Brain microvascular endothelial cell (primary cell): Measurements from ENCODE around the gene KIAA1217.

Experiments used
- DNase-seq: peaks from one replicate; pipeline ENCODE4 v3.0.0-alpha.2; 2020
- H3K27ac ChIP-seq: fragments of 250-450 bp; sonication (Bioruptor Pico); 2 replicates; pipeline ENCODE4 v1.5.1; 2020; ENCODE audit warnings: mild to moderate bottlenecking, moderate library complexity
- H3K27me3 ChIP-seq: fragments of 250-450 bp; sonication (Bioruptor Pico); replicated peaks from 2 replicates; pipeline ENCODE4 v1.5.1; 2020; ENCODE audit warnings: mild to moderate bottlenecking
- H3K36me3 ChIP-seq: fragments of 250-450 bp; sonication (Bioruptor Pico); replicated peaks from 2 replicates; pipeline ENCODE4 v1.5.1; 2020; ENCODE audit warnings: mild to moderate bottlenecking
- H3K4me3 ChIP-seq: 2 replicates; pipeline ENCODE4 v1.5.1; 2011; ENCODE audit warnings: low read depth, mild to moderate bottlenecking, control low read depth, low read length, moderate library complexity
- in situ Hi-C: cut with HindIII; loops from 2 replicates; pipeline ENCODE4 v1.10.0; 2017; ENCODE audit warnings: low sequenced_read_pairs, low pct_ligation_motif_present
- TF ChIP-seq, protein P1 (sequence below): IDR thresholded peaks from 2 replicates; pipeline ENCODE4 v1.5.1; 2011; ENCODE audit warnings: low read depth, mild to moderate bottlenecking, moderate library complexity, low read length, control low read depth, inconsistent platforms; ENCODE audit errors: missing control alignments

KIAA1217 gene

DNA sequence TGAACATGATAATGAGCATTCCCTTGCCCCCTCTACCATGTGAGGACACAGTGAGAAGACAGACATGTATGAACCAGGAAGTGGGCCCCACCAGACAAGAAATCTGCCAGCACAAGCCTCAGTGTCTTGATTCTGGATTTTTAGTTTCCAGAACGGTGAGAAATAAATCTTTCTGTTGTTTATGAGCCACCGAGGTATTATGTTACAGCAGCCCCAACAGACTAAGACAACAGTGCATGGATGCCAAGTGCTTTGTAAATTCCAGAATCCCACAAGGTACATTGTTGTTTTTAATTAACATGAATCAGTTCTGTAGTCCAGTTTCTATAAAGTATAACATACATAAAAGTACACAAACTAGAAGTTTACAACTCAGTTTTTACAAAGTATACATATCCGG lies 352.5 kb downstream of the KIAA1217 start:
- in situ Hi-C loops, result no loop called here

GRCh38 chr10:24568042-24568441 lies 359.1 kb downstream of the KIAA1217 start:
- TF ChIP-seq, protein P1, sequence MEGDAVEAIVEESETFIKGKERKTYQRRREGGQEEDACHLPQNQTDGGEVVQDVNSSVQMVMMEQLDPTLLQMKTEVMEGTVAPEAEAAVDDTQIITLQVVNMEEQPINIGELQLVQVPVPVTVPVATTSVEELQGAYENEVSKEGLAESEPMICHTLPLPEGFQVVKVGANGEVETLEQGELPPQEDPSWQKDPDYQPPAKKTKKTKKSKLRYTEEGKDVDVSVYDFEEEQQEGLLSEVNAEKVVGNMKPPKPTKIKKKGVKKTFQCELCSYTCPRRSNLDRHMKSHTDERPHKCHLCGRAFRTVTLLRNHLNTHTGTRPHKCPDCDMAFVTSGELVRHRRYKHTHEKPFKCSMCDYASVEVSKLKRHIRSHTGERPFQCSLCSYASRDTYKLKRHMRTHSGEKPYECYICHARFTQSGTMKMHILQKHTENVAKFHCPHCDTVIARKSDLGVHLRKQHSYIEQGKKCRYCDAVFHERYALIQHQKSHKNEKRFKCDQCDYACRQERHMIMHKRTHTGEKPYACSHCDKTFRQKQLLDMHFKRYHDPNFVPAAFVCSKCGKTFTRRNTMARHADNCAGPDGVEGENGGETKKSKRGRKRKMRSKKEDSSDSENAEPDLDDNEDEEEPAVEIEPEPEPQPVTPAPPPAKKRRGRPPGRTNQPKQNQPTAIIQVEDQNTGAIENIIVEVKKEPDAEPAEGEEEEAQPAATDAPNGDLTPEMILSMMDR, result no peak
- no peak overlapping the region for H3K27ac ChIP-seq
- H3K27me3 ChIP-seq, result no peaks in the 10 kb centered on the region
- H3K36me3 ChIP-seq, result no peaks in the 10 kb centered on the region
- in situ Hi-C loops, result no loop called here
- no peak for DNase-seq
- H3K4me3 ChIP-seq, result no peak overlapping the region

More for the DNA sequence above, 352.5 kb downstream of the KIAA1217 start:
- Histone ChIP-seq H3K4me3 (no peak overlapping the region), H3K27ac (no peak overlapping the region), H3K27me3 (no peaks in the 10 kb centered on the region), H3K36me3 (no peaks in the 10 kb centered on the region)
- no peak for DNase-seq
- TF ChIP-seq, protein P1, result no peak

DNA sequence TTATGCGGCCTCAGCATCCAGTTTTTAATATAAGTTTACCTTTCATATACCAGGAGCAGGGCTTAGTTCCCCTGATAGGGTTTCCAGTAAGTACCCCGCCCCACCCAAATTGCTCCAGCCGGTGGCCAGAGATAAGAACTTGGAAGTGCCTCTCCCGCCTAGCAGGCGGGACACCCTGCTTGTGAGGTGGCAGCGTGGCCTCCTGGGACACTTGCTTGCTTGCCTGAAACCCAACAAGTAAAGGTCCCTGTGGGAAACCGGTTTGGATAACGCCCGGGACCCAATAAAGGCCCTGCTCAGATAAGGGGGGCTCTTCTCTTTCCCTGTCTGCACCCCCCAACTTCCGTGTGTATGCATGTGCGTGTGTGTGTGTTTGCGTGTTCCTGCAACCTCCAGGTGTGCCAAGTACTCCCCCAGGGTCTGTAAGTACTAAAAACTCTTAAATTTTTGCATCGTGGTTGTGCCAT lies 360.4 kb downstream of the KIAA1217 start:
- no peaks in the 10 kb centered on the region for H3K27me3 ChIP-seq
- H3K4me3 ChIP-seq, result no peak overlapping the region
- in situ Hi-C loops, result no loop called here
- H3K36me3 ChIP-seq, result no peaks in the 10 kb centered on the region
- DNase-seq, result no peak
- H3K27ac ChIP-seq, result no peak overlapping the region
- TF ChIP-seq, protein P1, result no peak

- Histone ChIP-seq H3K27me3 (no peaks in the 10 kb centered on the region), H3K4me3 (no peak overlapping the region), H3K36me3 (no peaks in the 10 kb centered on the region), H3K27ac (no peak overlapping the region)
- no peak for DNase-seq
- in situ Hi-C loops, result no loop called here
- TF ChIP-seq, protein P1, result no peak
Observed at GRCh38 chr10:24569828-24570657, 361.1 kb downstream of the KIAA1217 start.

GRCh38 chr10:24570658-24571426 lies 361.9 kb downstream of the KIAA1217 start:
- no peaks in the 10 kb centered on the region for H3K27me3 ChIP-seq

More at GRCh38 chr10:24570658-24571426, 361.9 kb downstream of the KIAA1217 start:
- no peak for DNase-seq
- Histone ChIP-seq H3K36me3 (no peaks in the 10 kb centered on the region), H3K27ac (no peak overlapping the region), H3K4me3 (no peak overlapping the region)
- in situ Hi-C loops, result no loop called here
- TF ChIP-seq, protein P1, result no peak
